ENCODE measurements around the gene IPO13.

The IPO13 gene

GRCh38 chr1:43969416-43969745 is 22.6 kb downstream of the IPO13 start:
- peaks cover 0 to 41% of the 10 kb centered on the region in 2 donors for H3K36me3 ChIP-seq (ENCODE audit: control insufficient read depth in 1 of 2, insufficient read depth in 2 of 2, low read length in 2 of 2)
- peak overlapping the region; percentile 97 to 99 for H3K4me3 ChIP-seq (ENCODE audit: low read depth in 1 of 2, low read length in 2 of 2)

GRCh38 chr1:43969746-43970466 is 23.2 kb downstream of the IPO13 start, which contains the start of gene DPH2:
DPH2 (plus strand) TSS chr1:43970010; CDS start chr1:43970176, 166 bp downstream.
- H3K27ac ChIP-seq (ENCODE audit: low read length): no peak within 1 kb of the TSS
- peaks cover 6 to 20% of the 10 kb centered on the region in 2 donors for H3K4me1 ChIP-seq (ENCODE audit: control insufficient read depth in 1 of 2, insufficient read depth in 2 of 2, low read length in 2 of 2)
- H3K4me3 ChIP-seq (ENCODE audit: low read depth in 1 of 2, low read length in 2 of 2): peak within 1 kb of the TSS; percentile 97 to 99
- no peaks in the 10 kb centered on the region for H3K27me3 ChIP-seq (ENCODE audit: low read depth, low read length)
- peaks cover 0 to 38% of the 10 kb centered on the region in 2 donors for H3K36me3 ChIP-seq (ENCODE audit: control insufficient read depth in 1 of 2, insufficient read depth in 2 of 2, low read length in 2 of 2)
- no peaks in the 10 kb centered on the region for H3K9me3 ChIP-seq (ENCODE audit: control insufficient read depth in 1 of 2, low read length in 2 of 2)

More at GRCh38 chr1:43969416-43969745, 22.6 kb downstream of the IPO13 start:
- Histone ChIP-seq H3K9me3 (ENCODE audit: control insufficient read depth in 1 of 2, low read length in 2 of 2) (no peaks in the 10 kb centered on the region), H3K27ac (ENCODE audit: low read length) (no peak overlapping the region), H3K27me3 (ENCODE audit: low read depth, low read length) (no peaks in the 10 kb centered on the region), H3K4me1 (ENCODE audit: control insufficient read depth in 1 of 2, insufficient read depth in 2 of 2, low read length in 2 of 2) (peaks cover 6 to 20% of the 10 kb centered on the region in 2 donors)

- no peaks in the 10 kb centered on the region for H3K9me3 ChIP-seq (ENCODE audit: control insufficient read depth in 1 of 2, low read length in 2 of 2)
- peaks cover 6 to 22% of the 10 kb centered on the region in 2 donors for H3K4me1 ChIP-seq (ENCODE audit: control insufficient read depth in 1 of 2, insufficient read depth in 2 of 2, low read length in 2 of 2)
- peaks cover 0 to 38% of the 10 kb centered on the region in 2 donors for H3K36me3 ChIP-seq (ENCODE audit: control insufficient read depth in 1 of 2, insufficient read depth in 2 of 2, low read length in 2 of 2)
- peak overlapping the region; percentile 97 to 99 for H3K4me3 ChIP-seq (ENCODE audit: low read depth in 1 of 2, low read length in 2 of 2)
- H3K27me3 ChIP-seq (ENCODE audit: low read depth, low read length): no peaks in the 10 kb centered on the region
- no peak overlapping the region for H3K27ac ChIP-seq (ENCODE audit: low read length)
These were observed 23.8 kb downstream of the IPO13 start for GRCh38 chr1:43970502-43970901.

- peak overlapping the region; percentile 97 to 99 for H3K4me3 ChIP-seq (ENCODE audit: low read depth in 1 of 2, low read length in 2 of 2)
- no peak overlapping the region for H3K27ac ChIP-seq (ENCODE audit: low read length)
- no peaks in the 10 kb centered on the region for H3K9me3 ChIP-seq (ENCODE audit: control insufficient read depth in 1 of 2, low read length in 2 of 2)
- H3K27me3 ChIP-seq (ENCODE audit: low read depth, low read length): no peaks in the 10 kb centered on the region
- peaks cover 0 to 34% of the 10 kb centered on the region in 2 donors for H3K36me3 ChIP-seq (ENCODE audit: control insufficient read depth in 1 of 2, insufficient read depth in 2 of 2, low read length in 2 of 2)
- H3K4me1 ChIP-seq (ENCODE audit: control insufficient read depth in 1 of 2, insufficient read depth in 2 of 2, low read length in 2 of 2): peaks cover 6 to 26% of the 10 kb centered on the region in 2 donors
These were observed 24.2 kb downstream of the IPO13 start for GRCh38 chr1:43970911-43971310.

GRCh38 chr1:43971336-43971980 is 24.7 kb downstream of the IPO13 start:
- no peak overlapping the region for H3K4me3 ChIP-seq (ENCODE audit: low read depth in 1 of 2, low read length in 2 of 2)
- H3K36me3 ChIP-seq (ENCODE audit: control insufficient read depth in 1 of 2, insufficient read depth in 2 of 2, low read length in 2 of 2): peaks cover 4 to 31% of the 10 kb centered on the region in 2 donors
- no peak overlapping the region for H3K27ac ChIP-seq (ENCODE audit: low read length)
- no peaks in the 10 kb centered on the region for H3K27me3 ChIP-seq (ENCODE audit: low read depth, low read length)
- peaks cover 6 to 31% of the 10 kb centered on the region in 2 donors for H3K4me1 ChIP-seq (ENCODE audit: control insufficient read depth in 1 of 2, insufficient read depth in 2 of 2, low read length in 2 of 2)
- no peaks in the 10 kb centered on the region for H3K9me3 ChIP-seq (ENCODE audit: control insufficient read depth in 1 of 2, low read length in 2 of 2)

- H3K9me3 ChIP-seq (ENCODE audit: control insufficient read depth in 1 of 2, low read length in 2 of 2): no peaks in the 10 kb centered on the region
- peaks cover 6 to 52% of the 10 kb centered on the region in 2 donors for H3K4me1 ChIP-seq (ENCODE audit: control insufficient read depth in 1 of 2, insufficient read depth in 2 of 2, low read length in 2 of 2)
- no peaks in the 10 kb centered on the region for H3K27me3 ChIP-seq (ENCODE audit: low read depth, low read length)
These were observed 27.3 kb downstream of the IPO13 start for GRCh38 chr1:43973981-43974442.

GRCh38 chr1:43974443-43975248 is 27.9 kb downstream of the IPO13 start, which contains the start of gene ATP6V0B:
ATP6V0B (plus strand) TSS chr1:43974960; CDS start chr1:43975041, 81 bp downstream.
- Histone ChIP-seq H3K27ac (ENCODE audit: low read length) (peak within 1 kb of the TSS; percentile 82), H3K36me3 (ENCODE audit: control insufficient read depth in 1 of 2, insufficient read depth in 2 of 2, low read length in 2 of 2) (peaks cover 17 to 25% of the 10 kb centered on the region in 2 donors), H3K4me3 (ENCODE audit: low read depth in 1 of 2, low read length in 2 of 2) (peak within 1 kb of the TSS; percentile 88 to 92), H3K27me3 (ENCODE audit: low read depth, low read length) (no peaks in the 10 kb centered on the region), H3K4me1 (ENCODE audit: control insufficient read depth in 1 of 2, insufficient read depth in 2 of 2, low read length in 2 of 2) (peaks cover 6 to 52% of the 10 kb centered on the region in 2 donors), H3K9me3 (ENCODE audit: control insufficient read depth in 1 of 2, low read length in 2 of 2) (no peaks in the 10 kb centered on the region)

More at GRCh38 chr1:43973981-43974442, 27.3 kb downstream of the IPO13 start:
- peak overlapping the region; percentile 82 for H3K27ac ChIP-seq (ENCODE audit: low read length)
- H3K4me3 ChIP-seq (ENCODE audit: low read depth in 1 of 2, low read length in 2 of 2): peak overlapping the region; percentile 88 to 92
- H3K36me3 ChIP-seq (ENCODE audit: control insufficient read depth in 1 of 2, insufficient read depth in 2 of 2, low read length in 2 of 2): peaks cover 17 to 25% of the 10 kb centered on the region in 2 donors

- H3K36me3 ChIP-seq (ENCODE audit: control insufficient read depth in 1 of 2, insufficient read depth in 2 of 2, low read length in 2 of 2): peaks cover 17 to 25% of the 10 kb centered on the region in 2 donors
- no peaks in the 10 kb centered on the region for H3K27me3 ChIP-seq (ENCODE audit: low read depth, low read length)
- peak overlapping the region; percentile 78 for H3K27ac ChIP-seq (ENCODE audit: low read length)
- H3K9me3 ChIP-seq (ENCODE audit: control insufficient read depth in 1 of 2, low read length in 2 of 2): no peaks in the 10 kb centered on the region
- peaks cover 10 to 51% of the 10 kb centered on the region in 2 donors for H3K4me1 ChIP-seq (ENCODE audit: control insufficient read depth in 1 of 2, insufficient read depth in 2 of 2, low read length in 2 of 2)
- peak overlapping the region; percentile 88 to 92 for H3K4me3 ChIP-seq (ENCODE audit: low read depth in 1 of 2, low read length in 2 of 2)
These were observed 28.7 kb downstream of the IPO13 start for GRCh38 chr1:43975249-43975961.

GRCh38 chr1:43976045-43976444 is 29.3 kb downstream of the IPO13 start:
- Histone ChIP-seq H3K4me3 (ENCODE audit: low read depth in 1 of 2, low read length in 2 of 2) (peak overlapping the region; percentile 88 to 92), H3K27ac (ENCODE audit: low read length) (no peak overlapping the region), H3K4me1 (ENCODE audit: control insufficient read depth in 1 of 2, insufficient read depth in 2 of 2, low read length in 2 of 2) (peaks cover 8 to 45% of the 10 kb centered on the region in 2 donors), H3K36me3 (ENCODE audit: control insufficient read depth in 1 of 2, insufficient read depth in 2 of 2, low read length in 2 of 2) (peaks cover 17 to 25% of the 10 kb centered on the region in 2 donors), H3K27me3 (ENCODE audit: low read depth, low read length) (no peaks in the 10 kb centered on the region), H3K9me3 (ENCODE audit: control insufficient read depth in 1 of 2, low read length in 2 of 2) (no peaks in the 10 kb centered on the region)

- Histone ChIP-seq H3K27me3 (ENCODE audit: low read depth, low read length) (no peaks in the 10 kb centered on the region), H3K4me1 (ENCODE audit: control insufficient read depth in 1 of 2, insufficient read depth in 2 of 2, low read length in 2 of 2) (peaks cover 8 to 44% of the 10 kb centered on the region in 2 donors), H3K36me3 (ENCODE audit: control insufficient read depth in 1 of 2, insufficient read depth in 2 of 2, low read length in 2 of 2) (peaks cover 17 to 23% of the 10 kb centered on the region in 2 donors), H3K4me3 (ENCODE audit: low read depth in 1 of 2, low read length in 2 of 2) (peak overlapping the region in 1 of 2 donors; percentile 88), H3K27ac (ENCODE audit: low read length) (no peak overlapping the region), H3K9me3 (ENCODE audit: control insufficient read depth in 1 of 2, low read length in 2 of 2) (no peaks in the 10 kb centered on the region)
These were observed 30.1 kb downstream of the IPO13 start for GRCh38 chr1:43976890-43977289.
